ENCODE results near the gene HOXC10.
A peak's percentile ranks its signal among the peaks of the same experiment; 100 is the strongest.

HOXC10 gene

DNA sequence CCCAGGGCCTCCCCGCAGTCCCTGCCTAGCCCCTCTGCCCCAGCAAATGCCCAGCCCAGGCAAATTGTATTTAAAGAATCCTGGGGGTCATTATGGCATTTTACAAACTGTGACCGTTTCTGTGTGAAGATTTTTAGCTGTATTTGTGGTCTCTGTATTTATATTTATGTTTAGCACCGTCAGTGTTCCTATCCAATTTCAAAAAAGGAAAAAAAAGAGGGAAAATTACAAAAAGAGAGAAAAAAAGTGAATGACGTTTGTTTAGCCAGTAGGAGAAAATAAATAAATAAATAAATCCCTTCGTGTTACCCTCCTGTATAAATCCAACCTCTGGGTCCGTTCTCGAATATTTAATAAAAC, 45.5 kb downstream of the HOXC10 start:
- DNase-seq (ENCODE audit: low spot score), result no peak

DNA sequence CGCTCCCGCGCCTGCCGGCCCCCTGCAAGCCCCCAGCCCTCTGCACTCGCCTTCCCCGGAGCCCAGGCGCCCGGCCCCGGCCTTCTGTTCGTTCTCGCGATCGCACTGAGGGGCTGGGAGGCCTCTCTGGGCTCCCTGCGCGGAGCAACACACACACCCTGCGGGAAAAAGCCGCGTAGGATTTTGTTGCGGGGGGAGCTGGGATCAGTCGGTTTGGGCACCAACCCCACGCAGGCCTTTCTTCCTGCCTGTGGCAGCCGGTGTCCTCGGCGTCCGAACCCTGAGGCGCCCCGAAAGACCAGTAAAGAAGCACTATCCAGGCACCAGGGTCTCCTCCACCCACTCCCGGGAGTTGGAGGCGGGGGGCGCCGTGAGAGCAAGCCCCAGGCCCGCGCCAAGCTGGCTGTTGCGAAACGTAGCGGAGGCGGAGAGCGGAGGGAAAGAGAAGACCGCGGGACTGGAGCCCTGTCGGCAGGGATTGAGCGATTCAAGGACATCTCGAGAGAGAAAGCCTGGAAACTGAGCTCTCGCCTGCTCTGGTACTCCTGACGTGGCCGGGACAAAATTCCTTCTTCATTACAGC, 46.0 kb downstream of the HOXC10 start:
- peak; percentile 72 for DNase-seq (ENCODE audit: low spot score)

DNA sequence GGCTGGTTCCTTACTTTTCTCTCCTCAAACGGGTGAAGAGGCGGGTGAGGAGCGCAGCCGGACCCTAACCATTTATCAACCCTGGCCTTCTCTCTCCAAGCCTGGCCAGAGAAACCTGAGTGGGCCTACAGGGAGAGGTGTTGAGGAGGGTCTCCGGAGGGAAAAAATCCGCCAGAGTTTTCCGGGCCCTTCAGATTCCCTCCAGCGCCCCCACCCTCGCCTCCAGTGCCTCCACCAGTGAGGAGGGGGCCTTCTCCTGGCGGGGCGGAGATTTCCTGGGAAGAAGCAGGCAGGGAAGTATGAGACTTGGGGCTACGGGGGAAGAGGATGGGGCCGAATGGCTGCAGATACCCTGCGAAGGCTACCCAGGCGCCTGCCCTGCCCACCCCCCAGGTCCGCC, 46.5 kb downstream of the HOXC10 start:
- no peak for DNase-seq (ENCODE audit: low spot score)

DNA sequence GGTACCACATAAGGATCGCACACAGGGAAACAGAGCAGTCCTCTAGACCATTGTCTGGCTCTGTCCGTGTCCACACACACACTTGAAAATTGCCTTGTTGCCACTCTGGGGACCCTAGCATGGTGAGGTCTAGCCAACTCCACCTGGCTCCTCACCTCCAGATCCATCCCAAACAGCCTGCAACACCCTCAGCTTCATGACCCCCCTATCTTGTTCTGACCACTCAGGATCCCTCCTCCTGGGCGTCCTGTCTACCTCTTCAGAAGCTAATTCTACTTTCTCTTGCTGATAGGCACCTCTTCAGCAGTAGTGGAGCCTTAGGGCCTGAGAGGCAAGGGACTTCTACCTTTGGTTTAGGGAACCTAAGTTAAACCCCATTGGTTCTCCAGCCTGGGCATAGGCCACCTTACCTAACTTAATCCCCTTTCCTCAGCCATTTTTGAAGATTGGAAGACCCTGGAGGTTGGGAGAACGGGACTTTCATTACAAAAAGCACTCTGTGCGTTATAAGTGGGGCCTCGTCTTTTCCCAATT, 47.2 kb downstream of the HOXC10 start:
- no peak for DNase-seq (ENCODE audit: low spot score)

- DNase-seq (ENCODE audit: low spot score), result peak; percentile 80
These were observed 47.7 kb downstream of the HOXC10 start, which contains the start of gene HOXC5 for GRCh38 chr12:54032627-54033100. TSS of gene HOXC5 (plus strand) at chr12:54033050. CDS start at chr12:54033123, 73 bp downstream.

DNA sequence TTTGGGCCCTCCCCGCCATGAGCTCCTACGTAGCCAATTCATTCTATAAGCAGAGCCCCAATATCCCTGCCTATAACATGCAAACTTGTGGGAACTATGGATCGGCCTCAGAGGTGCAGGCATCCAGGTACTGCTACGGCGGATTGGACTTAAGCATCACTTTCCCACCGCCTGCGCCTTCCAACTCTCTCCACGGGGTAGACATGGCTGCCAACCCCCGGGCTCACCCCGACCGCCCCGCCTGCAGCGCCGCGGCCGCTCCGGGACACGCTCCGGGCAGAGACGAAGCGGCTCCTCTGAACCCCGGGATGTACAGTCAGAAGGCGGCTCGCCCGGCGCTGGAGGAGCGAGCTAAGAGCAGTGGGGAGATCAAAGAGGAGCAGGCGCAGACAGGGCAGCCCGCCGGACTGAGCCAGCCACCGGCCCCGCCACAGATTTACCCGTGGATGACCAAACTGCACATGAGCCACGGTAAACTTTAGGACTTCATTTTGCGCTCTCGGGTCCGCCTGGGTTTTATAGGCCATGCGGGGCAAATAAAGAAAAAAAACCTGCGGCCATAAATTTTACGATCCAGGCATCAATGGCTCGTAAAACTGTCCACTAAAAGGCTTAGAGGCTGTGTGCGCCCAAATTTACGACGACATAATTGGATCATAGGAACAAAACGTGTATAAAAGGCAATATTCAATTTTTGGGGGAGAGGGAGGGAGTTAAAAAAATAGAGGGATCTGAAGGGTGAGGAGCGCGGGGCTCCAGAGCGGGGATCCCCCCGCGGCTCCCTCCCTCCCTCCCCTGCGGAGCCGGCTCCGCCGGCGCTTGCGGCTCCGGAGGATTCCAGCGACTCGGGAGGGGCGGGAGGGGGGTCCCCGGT, 48.4 kb downstream of the HOXC10 start:
- DNase-seq (ENCODE audit: low spot score), result peak; percentile 56

DNA sequence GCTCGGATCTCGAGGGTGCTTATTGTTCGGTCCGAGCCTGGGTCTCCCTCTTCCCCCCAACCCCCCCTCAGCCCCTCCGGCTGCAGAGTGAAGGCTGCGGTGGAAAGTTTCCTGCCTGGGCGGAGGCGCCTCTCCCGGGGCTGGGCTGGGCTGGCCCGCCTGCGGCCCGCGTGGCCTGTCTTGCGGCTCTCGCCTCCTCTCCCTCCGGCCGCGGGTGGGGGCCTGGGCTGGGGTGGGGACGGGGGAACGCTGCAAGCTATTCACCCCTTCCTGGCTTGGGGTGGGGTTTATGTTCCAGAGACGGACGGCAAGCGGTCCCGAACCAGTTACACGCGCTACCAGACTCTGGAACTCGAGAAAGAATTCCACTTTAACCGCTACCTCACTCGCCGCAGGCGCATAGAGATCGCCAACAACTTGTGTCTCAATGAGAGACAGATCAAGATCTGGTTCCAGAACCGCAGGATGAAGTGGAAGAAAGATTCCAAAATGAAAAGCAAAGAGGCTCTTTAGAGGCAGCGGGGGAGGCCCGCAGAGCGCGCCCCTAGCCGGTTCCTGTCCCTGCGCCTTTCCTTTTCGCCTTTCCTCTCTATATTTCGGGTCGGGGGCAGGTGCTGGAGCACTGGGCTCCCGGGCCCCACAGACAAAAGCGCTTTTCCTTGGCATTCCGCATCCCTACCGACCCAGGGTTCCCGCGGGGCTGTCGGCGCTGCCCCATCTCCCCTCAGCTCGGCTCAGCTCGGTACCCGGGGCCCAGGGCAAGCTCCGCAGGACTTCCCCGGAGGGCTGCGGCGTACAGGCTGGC, 49.2 kb downstream of the HOXC10 start:
- DNase-seq (ENCODE audit: low spot score), result peak; percentile 77

GRCh38 chr12:54034785-54035310, 49.9 kb downstream of the HOXC10 start:
- no peak for DNase-seq (ENCODE audit: low spot score)

GRCh38 chr12:54035568-54036264, 50.8 kb downstream of the HOXC10 start:
- DNase-seq (ENCODE audit: low spot score), result no peak

DNA sequence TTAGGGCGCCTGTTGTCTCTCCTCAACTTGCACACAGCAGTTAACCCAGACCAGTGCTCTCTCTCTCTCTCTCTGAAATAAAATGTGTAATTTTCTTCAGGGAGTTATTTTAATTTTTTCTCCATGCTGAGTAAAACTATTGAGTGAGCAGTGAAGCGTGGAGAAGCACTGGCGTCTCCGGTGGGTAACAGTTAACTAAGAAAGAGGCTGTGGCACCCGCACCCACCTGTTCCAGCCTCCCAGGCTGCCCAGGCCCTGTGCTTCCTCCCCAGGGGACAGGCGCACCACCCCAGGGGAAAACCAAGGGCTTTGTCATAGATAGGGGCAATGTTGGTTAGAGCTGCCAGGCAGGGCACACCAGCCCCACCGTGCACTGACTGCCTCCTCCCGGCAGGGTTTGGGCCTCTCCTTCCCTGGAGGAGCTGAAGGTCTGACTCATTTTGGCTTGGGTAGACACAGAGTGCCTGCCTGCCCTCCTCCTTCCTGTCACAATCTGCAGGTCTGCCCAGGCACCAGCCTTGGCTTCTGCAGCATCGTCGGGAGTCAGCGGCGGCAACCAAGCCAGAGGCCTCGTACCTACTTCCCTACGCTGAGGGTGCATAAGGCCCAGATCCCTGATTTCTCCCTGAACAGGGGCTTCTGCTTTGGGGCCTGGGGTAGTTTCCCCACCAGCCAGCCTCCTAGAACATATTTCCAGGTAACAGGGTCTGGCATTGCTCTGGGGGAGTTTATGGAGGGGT, 51.8 kb downstream of the HOXC10 start:
- peak; percentile 83 for DNase-seq (ENCODE audit: low spot score)

GRCh38 chr12:54037360-54038283, 52.7 kb downstream of the HOXC10 start:
- DNase-seq (ENCODE audit: low spot score), result no peak

GRCh38 chr12:54038284-54038870, 53.4 kb downstream of the HOXC10 start:
- no peak for DNase-seq (ENCODE audit: low spot score)

DNA sequence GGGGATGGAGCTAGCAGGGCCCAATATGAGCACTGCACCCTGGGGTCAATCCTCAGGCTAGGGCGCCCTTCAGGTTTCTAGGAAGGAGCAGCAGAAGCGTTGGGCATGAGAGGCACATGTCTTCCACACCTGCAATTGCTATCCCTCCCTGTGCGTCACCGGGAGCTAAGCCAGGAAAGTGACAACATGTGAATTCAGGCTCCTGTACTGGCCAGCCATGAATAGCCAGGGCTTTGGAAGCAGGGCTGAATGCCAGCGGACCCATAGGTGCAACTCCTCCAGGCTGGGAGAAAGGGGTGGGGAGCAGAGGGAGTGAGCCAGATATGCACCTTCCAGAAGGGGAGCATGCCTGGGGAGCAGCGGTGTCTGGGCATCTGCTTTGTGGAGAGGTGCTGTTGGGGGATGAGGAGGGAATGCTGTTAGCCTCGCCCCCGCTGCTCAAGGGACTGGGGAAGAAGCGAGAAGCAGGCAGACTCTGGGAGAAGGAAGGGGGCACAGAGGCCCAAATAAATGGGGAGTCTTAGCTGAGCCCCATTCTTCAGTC, 54.0 kb downstream of the HOXC10 start:
- no peak for DNase-seq (ENCODE audit: low spot score)

DNA sequence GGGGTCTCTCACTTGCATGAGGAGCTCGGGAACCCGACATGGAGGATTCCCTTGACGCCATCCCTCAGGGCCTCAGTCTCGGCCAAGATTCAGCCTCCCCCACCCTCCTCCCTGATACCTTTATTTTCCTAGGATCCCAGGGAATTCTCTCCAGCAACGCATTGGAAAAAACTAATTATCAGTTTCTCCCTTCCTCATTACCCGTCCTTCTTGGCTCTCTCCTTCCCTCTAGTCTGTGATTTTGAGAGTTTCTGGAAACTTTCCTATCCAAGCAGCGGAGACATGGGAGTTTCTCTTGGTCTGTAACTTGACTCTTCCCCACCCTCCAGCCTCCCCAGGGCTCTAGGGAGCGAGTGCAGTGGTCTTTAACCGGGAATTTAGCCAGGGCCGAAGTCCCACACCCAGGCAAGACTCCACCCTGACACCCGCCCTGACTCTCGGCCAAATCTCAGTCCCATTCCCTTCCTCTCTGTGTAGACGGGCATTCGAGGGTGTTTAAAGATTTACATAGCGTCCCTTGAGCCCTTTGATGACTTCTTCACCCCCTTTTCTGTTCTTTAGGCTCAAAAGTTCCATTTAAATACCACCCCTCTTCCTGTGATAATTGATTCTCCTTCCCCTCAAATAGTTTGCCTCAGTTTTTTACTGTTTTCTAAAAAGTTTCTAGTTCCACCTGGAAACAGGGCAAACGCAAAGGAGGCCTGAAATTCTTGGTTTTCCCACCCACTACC, 54.6 kb downstream of the HOXC10 start:
- DNase-seq (ENCODE audit: low spot score), result peak; percentile 66
